Progenitor cell of endocrine pancreas (in vitro differentiated cells): Measurements from ENCODE around the gene HDLBP. TPM values are rescaled to one million over a fixed set of nuclear protein-coding genes. Genes with fewer than 3 reads are reported as not detected.
A peak's percentile ranks its signal among the peaks of the same experiment; 100 is the strongest.

Experiments used
- DNase-seq: peaks from one replicate; pipeline ENCODE4 v3.0.0; 2021; ENCODE audit warnings: low spot score; ENCODE audit not compliant: unreplicated experiment
- H3K27ac Mint-ChIP-seq: 2 replicates; pipeline ENCODE4 v1.8.0; 2021; ENCODE audit warnings: mild to moderate bottlenecking, moderate library complexity, mixed read lengths
- H3K27me3 Mint-ChIP-seq: 2 replicates; pipeline ENCODE4 v1.8.0; 2021; ENCODE audit warnings: mixed read lengths
- H3K36me3 Mint-ChIP-seq: 2 replicates; pipeline ENCODE4 v1.8.0; 2022; ENCODE audit warnings: mixed read lengths; ENCODE audit not compliant: insufficient read depth
- H3K4me1 Mint-ChIP-seq: 2 replicates; pipeline ENCODE4 v1.8.0; 2021; ENCODE audit warnings: low read depth, mixed read lengths
- H3K4me3 Mint-ChIP-seq: 2 replicates; pipeline ENCODE4 v1.8.0; 2021; ENCODE audit warnings: low read depth, mild to moderate bottlenecking, moderate library complexity, mixed read lengths
- H3K9me3 Mint-ChIP-seq: 2 replicates; pipeline ENCODE4 v1.8.0; 2021; ENCODE audit warnings: low read depth, mixed read lengths
- total RNA-seq: library from RNA; stranded (reverse); gene quantifications from 2 replicates; pipeline ENCODE4 v1.2.1, GENCODE V29; 2021
- TF ChIP-seq, protein P1 (sequence below): fragments of 200-600 bp; sonication (generic); IDR thresholded peaks from one replicate; pipeline ENCODE4 v1.5.0; 2021; ENCODE audit warnings: antibody characterized with exemption, mild to moderate bottlenecking; ENCODE audit not compliant: unreplicated experiment

The HDLBP gene
- total RNA-seq, 1 donor from 2014 or later: 388 TPM

DNA sequence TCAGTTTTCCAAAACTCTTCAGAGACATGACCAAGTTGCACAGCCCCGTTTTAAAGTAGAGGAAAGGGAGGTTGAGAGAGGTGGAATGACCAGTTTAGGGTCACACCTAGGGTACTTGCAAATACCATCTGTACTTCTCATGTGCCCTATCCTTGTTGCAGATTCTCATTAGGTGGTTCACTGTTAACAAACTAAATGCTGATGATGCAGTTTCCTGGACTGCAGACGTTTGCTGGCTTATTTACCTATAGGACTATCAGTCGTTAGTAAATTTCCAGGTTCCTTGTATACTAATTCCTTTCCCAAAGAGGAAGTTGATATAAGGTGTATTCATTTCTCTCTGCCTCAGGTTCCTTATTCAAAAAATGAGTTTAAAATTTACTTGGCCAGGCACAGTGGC lies 42.1 kb upstream of the HDLBP start:
- H3K27me3 Mint-ChIP-seq: no peaks in the 10 kb centered on the region
- DNase-seq: no peak
- H3K4me1 Mint-ChIP-seq: peaks cover 34% of the 10 kb centered on the region
- H3K4me3 Mint-ChIP-seq: peak overlapping the region; percentile 70
- no peaks in the 10 kb centered on the region for H3K9me3 Mint-ChIP-seq
- peaks cover 10% of the 10 kb centered on the region for H3K36me3 Mint-ChIP-seq
- TF ChIP-seq, protein P1, sequence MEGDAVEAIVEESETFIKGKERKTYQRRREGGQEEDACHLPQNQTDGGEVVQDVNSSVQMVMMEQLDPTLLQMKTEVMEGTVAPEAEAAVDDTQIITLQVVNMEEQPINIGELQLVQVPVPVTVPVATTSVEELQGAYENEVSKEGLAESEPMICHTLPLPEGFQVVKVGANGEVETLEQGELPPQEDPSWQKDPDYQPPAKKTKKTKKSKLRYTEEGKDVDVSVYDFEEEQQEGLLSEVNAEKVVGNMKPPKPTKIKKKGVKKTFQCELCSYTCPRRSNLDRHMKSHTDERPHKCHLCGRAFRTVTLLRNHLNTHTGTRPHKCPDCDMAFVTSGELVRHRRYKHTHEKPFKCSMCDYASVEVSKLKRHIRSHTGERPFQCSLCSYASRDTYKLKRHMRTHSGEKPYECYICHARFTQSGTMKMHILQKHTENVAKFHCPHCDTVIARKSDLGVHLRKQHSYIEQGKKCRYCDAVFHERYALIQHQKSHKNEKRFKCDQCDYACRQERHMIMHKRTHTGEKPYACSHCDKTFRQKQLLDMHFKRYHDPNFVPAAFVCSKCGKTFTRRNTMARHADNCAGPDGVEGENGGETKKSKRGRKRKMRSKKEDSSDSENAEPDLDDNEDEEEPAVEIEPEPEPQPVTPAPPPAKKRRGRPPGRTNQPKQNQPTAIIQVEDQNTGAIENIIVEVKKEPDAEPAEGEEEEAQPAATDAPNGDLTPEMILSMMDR: no peak
- no peak overlapping the region for H3K27ac Mint-ChIP-seq

DNA sequence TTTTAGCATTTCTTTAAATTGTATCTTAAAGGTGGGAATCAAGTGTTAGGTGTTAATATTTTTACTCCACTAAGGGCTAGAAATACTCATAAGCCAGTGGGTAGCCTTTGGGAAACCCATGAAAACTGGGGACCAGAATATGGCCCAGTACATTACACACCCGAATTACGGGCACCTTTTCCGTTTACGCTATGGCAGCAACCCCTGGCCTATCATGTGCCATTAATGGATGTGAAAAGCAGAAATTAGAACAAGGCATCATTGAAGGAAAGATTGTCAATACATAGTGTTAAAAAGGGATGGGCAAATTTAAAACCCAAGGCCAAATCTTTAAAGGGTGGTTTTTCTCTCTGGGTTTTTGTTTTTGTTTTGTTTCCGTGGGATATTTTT lies 41.4 kb upstream of the HDLBP start:
- TF ChIP-seq, protein P1: no peak
- peak overlapping the region; percentile 70 for H3K4me3 Mint-ChIP-seq
- H3K9me3 Mint-ChIP-seq: no peaks in the 10 kb centered on the region
- H3K4me1 Mint-ChIP-seq: peaks cover 38% of the 10 kb centered on the region
- H3K27ac Mint-ChIP-seq: peak overlapping the region; percentile 80
- peaks cover 14% of the 10 kb centered on the region for H3K36me3 Mint-ChIP-seq
- no peaks in the 10 kb centered on the region for H3K27me3 Mint-ChIP-seq
- no peak for DNase-seq

DNA sequence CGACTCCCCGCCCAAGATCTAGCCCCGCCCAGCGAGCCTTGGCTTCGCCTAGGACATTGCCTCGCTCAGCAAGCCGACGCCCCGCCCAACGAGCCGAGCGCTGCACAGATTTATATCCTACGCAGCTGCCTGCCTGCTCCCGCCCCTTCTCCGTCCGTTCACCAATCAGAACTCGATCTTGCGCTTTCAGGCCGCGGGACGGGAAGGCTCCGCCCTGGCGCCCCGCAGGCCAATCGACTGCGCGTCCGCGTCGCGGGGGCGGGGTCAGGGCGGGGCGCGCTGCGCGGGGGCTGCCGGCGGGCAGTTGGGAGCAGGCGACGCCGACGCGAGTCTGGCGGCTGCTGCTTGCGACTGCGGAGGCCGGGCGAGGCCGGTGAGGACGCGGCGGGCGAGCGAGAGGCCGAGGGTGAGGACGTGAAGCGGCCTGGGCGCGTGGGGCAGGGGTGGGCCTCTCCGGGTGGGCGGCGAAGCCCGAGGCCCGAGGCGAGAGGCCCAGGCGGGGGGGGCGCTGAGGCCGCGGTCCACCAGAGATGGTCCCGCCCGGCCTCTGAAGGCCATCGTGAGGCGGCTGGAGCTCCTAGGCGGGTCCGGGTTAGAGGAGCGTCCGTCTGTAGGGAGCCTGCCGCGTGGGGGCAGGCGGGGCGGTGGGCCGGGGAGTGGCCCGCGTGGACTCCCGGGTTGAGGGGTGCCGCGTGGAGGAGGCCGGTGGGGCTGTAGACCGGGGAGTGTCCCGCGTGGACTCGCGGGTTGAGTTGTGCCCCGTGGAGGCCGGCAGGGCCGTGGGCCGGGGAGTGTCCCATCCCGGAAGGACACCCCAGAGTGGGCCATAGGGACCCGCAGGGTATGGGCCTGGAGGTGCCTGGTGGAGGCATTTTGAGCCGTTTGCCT lies 40.8 kb upstream of the HDLBP start, which contains the start of gene FARP2:
FARP2 (plus strand) TSS at position 303 of the 888 bp plus-strand sequence. CDS start 16,823 bp downstream, outside the sequence.
- DNase-seq: peak; percentile 99
- Mint-ChIP-seq H3K4me3 (peak within 1 kb of the TSS; percentile 70), H3K9me3 (no peaks in the 10 kb centered on the region), H3K27me3 (no peaks in the 10 kb centered on the region), H3K36me3 (peaks cover 14% of the 10 kb centered on the region), H3K27ac (peak within 1 kb of the TSS; percentile 91), H3K4me1 (peaks cover 44% of the 10 kb centered on the region)
- TF ChIP-seq, protein P1: no peak

DNA sequence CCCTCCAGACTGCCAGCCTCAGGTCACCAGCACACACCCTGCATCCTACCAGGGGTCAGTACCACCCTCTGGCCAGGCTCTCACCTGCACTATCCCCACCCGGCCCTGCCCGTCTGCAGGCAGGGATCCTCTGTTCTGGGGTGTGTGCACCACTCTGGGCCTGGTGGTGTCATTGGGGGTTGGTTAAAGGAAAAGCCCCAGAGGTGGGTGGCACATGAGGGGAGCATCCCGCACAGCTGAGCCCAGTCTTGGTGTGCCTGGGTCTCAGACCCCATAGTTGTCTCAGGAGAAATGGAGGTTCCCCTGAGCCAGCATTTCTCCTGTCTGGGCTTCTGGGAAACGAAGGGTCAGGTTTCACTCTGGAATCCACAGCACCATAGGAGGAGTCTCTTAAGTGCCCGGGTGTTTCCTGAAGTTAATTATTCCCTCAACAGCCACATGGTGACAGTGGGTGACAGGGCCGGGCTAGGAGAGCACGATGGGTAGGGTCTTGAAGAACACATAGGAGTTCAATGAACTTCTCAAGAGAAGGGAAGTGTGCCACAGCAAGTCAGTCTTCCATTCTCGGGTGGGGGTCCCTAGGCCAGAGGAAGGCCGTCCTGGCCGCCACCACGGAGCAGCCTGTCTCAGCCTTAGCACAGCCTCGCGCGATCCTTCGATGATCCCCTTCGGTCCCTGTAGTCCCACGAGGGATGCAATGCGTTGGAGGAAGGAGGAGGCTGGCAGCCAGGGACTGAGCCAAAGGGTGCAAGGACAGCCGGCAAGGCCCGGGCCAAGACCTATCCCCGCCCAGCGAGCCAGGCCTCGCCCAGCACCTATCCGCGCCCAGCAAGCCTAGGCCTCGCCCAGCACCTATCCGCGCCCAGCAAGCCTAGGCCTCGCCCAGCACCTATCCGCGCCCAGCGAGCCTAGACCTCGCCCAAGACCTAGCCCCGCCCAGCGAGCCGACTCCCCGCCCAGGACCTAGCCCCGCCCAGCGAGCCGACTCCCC lies 39.5 kb upstream of the HDLBP start:
- H3K4me3 Mint-ChIP-seq: peak overlapping the region; percentile 57
- peaks cover 21% of the 10 kb centered on the region for H3K36me3 Mint-ChIP-seq
- no peaks in the 10 kb centered on the region for H3K9me3 Mint-ChIP-seq
- TF ChIP-seq, protein P1: no peak
- peak overlapping the region; percentile 91 for H3K27ac Mint-ChIP-seq
- H3K27me3 Mint-ChIP-seq: no peaks in the 10 kb centered on the region
- DNase-seq: peak; percentile 56
- peaks cover 51% of the 10 kb centered on the region for H3K4me1 Mint-ChIP-seq

DNA sequence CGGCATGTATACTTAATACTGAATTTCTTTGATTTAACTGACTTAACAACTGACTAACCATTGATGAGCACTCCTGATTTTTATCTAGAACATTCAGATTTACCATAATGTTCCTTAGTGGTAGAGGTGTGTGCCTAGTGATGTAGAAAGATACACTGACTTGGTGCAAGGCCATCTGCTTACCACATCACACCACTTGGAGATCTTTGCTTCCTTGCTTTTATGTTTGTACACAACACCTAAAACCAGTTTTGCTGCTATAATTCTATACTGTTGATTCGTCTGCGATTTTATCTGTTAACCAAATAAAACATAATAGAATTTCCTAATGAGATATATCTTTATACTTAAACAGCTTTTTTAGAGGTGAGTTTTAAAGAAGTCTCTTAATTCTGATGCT lies 36.8 kb upstream of the HDLBP start:
- Mint-ChIP-seq H3K9me3 (no peaks in the 10 kb centered on the region), H3K36me3 (peaks cover 31% of the 10 kb centered on the region), H3K27ac (peak overlapping the region; percentile 46), H3K27me3 (no peaks in the 10 kb centered on the region), H3K4me1 (peaks cover 32% of the 10 kb centered on the region), H3K4me3 (peak overlapping the region; percentile 0)
- TF ChIP-seq, protein P1: no peak
- no peak for DNase-seq
